HepG2 (cell line): ENCODE data around the gene CLIC6. TPM values are rescaled to one million over a fixed set of nuclear protein-coding genes. Genes with fewer than 3 reads are reported as not detected.

Experiments used
- ATAC-seq: fragments of 200-7000 bp; cut with Tn5 transposase; 3 replicates; pipeline ENCODE4 v1.9.1; 2020; ENCODE audit warnings: mild to moderate bottlenecking, moderate library complexity
- BruUV-seq: library from RNA; stranded (reverse); fragments of 400-500 nt; replicated peaks from 2 replicates; lab custom pipeline; 2021; lab: Mats Ljungman, UMichigan
- CTCF ChIA-PET: fragments of 300-600 bp; formaldehyde crosslinking; extraction: SDS; loops from one replicate; lab custom pipeline; 2021; ENCODE audit warnings: low total read pairs, inconsistent platforms, low intra/inter-chr PET ratio; lab: Yijun Ruan, JAX
- POLR2A ChIA-PET: fragments of 350-600 bp; sonication (Branson Sonifier 250); formaldehyde crosslinking; loops from one replicate; lab custom pipeline; 2020; ENCODE audit warnings: antibody characterized with exemption, inconsistent platforms; lab: Yijun Ruan, JAX
- DNase-seq: peaks from one replicate; pipeline ENCODE4 v3.0.0-alpha.2; 2015; ENCODE audit warnings: low spot score
- FAIRE-seq: peaks from 3 replicates; lab custom pipeline; 2011; peaks lifted over from hg19 to GRCh38; lab: Jason Lieb, UNC
- H2AFZ ChIP-seq: one replicate; pipeline ENCODE4 v1.6.1; 2011; ENCODE audit warnings: low read length, inconsistent platforms
- H3K27ac ChIP-seq: fragments of 300-600 bp; 3 replicates; pipeline ENCODE4 v1.8.0; 2011; ENCODE audit warnings: mixed run types, mild to moderate bottlenecking, mixed read lengths, low read length, inconsistent platforms; ENCODE audit not compliant: insufficient read depth; ENCODE audit errors: extremely low read length
- H3K27me3 ChIP-seq, 2 experiments: fragments of 200-600 bp in 1 of 2; 2 replicates in 1 of 2; 3 replicates in 1 of 2; pipeline versions ENCODE4 v1.6.0 to v1.8.0; 2011; ENCODE audit warnings: low read length in 2 of 2, mild to moderate bottlenecking in 2 of 2, moderate library complexity in 2 of 2, inconsistent platforms in 1 of 2; ENCODE audit not compliant: insufficient read depth in 2 of 2, control insufficient read depth in 1 of 2
- H3K36me3 ChIP-seq, 2 experiments: fragments of 200-600 bp in 1 of 2; replicated peaks in 1 of 2; 2 replicates in 1 of 2; 3 replicates in 1 of 2; pipeline versions ENCODE4 v1.5.1 to v1.8.0; 2011; ENCODE audit warnings: low read length in 2 of 2, inconsistent platforms in 1 of 2; ENCODE audit not compliant: insufficient read depth in 2 of 2, control insufficient read depth in 1 of 2
- H3K4me1 ChIP-seq: 2 replicates; pipeline ENCODE4 v1.5.1; 2012; ENCODE audit warnings: low read length, inconsistent platforms; ENCODE audit not compliant: insufficient read depth
- H3K4me2 ChIP-seq: 2 replicates; pipeline ENCODE4 v1.6.0; 2011; ENCODE audit warnings: low read depth, low read length, inconsistent platforms
- H3K4me3 ChIP-seq, 3 experiments: fragments of 200-600 bp in 1 of 3; sonication (generic), shearing (Covaris generic) in 1 of 3; replicated peaks in 1 of 3; 2 replicates each; pipeline ENCODE4 v1.5.1; 2011 to 2016; ENCODE audit warnings: low read length in 3 of 3, inconsistent platforms in 2 of 3, low read depth in 2 of 3, mild to moderate bottlenecking in 2 of 3, control low read depth in 1 of 3, mixed read lengths in 1 of 3; ENCODE audit not compliant: insufficient read depth in 1 of 3
- H3K79me2 ChIP-seq: one replicate; pipeline ENCODE4 v1.6.1; 2011; ENCODE audit warnings: low read length, inconsistent platforms; ENCODE audit not compliant: insufficient read depth
- H3K9ac ChIP-seq: 2 replicates; pipeline ENCODE4 v1.6.0; 2011; ENCODE audit warnings: mild to moderate bottlenecking, low read depth, low read length, inconsistent platforms; ENCODE audit not compliant: insufficient read depth
- H3K9me3 ChIP-seq: 2 replicates; pipeline ENCODE4 v1.5.1; 2012; ENCODE audit warnings: mild to moderate bottlenecking, low read length
- H4K20me1 ChIP-seq: 2 replicates; pipeline ENCODE4 v1.6.0; 2011; ENCODE audit warnings: inconsistent platforms, mild to moderate bottlenecking, low read length, moderate library complexity; ENCODE audit not compliant: insufficient read depth
- BHLHE40 ChIP-seq: IDR thresholded peaks from 2 replicates; pipeline ENCODE4 v1.6.1; 2011; ENCODE audit warnings: low read length, improper control_type of control experiment
- CEBPG ChIP-seq: IDR thresholded peaks from 2 replicates; pipeline ENCODE4 v1.6.1; 2016
- CHCHD3 ChIP-seq: sonication (generic); formaldehyde crosslinking; IDR thresholded peaks from 2 replicates; pipeline ENCODE4 v1.8.0; 2022; ENCODE audit warnings: mild to moderate bottlenecking, missing genetic modification reagents, moderate library complexity
- RBFOX2 ChIP-seq: fragments of 200-400 bp; formaldehyde crosslinking; IDR thresholded peaks from 2 replicates; pipeline ENCODE4 v1.6.1; 2017; ENCODE audit warnings: low read depth, mild to moderate bottlenecking, low read length
- SOX6 ChIP-seq, 2 experiments: fragments of 450-650 bp in 1 of 2; sonication (generic) in 1 of 2; formaldehyde crosslinking in 1 of 2; IDR thresholded peaks; 2 replicates each; pipeline versions ENCODE4 v1.4.0 to v1.6.1; 2017 to 2020; ENCODE audit warnings: antibody characterized with exemption in 1 of 2, mild to moderate bottlenecking in 1 of 2, missing genetic modification reagents in 1 of 2
- THYN1 ChIP-seq: sonication (generic); formaldehyde crosslinking; IDR thresholded peaks from 2 replicates; pipeline ENCODE4 v1.8.1; 2023; ENCODE audit warnings: low read depth, mild to moderate bottlenecking, moderate library complexity, missing genetic modification reagents, borderline replicate concordance
- XRCC5 ChIP-seq: fragments of 200-400 bp; formaldehyde crosslinking; optimal IDR thresholded peaks from 2 replicates; pipeline ENCODE3; 2017; ENCODE audit warnings: mild to moderate bottlenecking, low read length
- ZBTB21 ChIP-seq: sonication (generic); formaldehyde crosslinking; IDR thresholded peaks from 2 replicates; pipeline ENCODE4 v1.4.0; 2020; ENCODE audit warnings: missing genetic modification reagents
- ZNF746 ChIP-seq: sonication (generic); formaldehyde crosslinking; IDR thresholded peaks from 2 replicates; pipeline ENCODE4 v1.8.0; 2022; ENCODE audit warnings: mild to moderate bottlenecking, missing genetic modification reagents
- ZNF776 ChIP-seq: sonication (generic); formaldehyde crosslinking; IDR thresholded peaks from 2 replicates; pipeline ENCODE4 v1.4.0; 2020; ENCODE audit warnings: mild to moderate bottlenecking, missing genetic modification reagents
- WGBS: methylation state at CpG from one replicate; pipeline ENCODE4 v1.1.6; 2017; ENCODE audit warnings: low lambda C conversion rate; 5-methylcytosine and 5-hydroxymethylcytosine counted together
- in situ Hi-C: cut with HindIII; loops from 2 replicates; pipeline ENCODE4 v1.10.0; 2017; ENCODE audit warnings: low pct_unique_long_range_greater_than_20kb; ENCODE audit not compliant: extremely low pct_ligation_motif_present
- intact Hi-C: fragments of 100-400 bp; cut with micrococcal nuclease; formaldehyde crosslinking; loops from one replicate; pipeline ENCODE4 v1.10.0; 2022; ENCODE audit not compliant: unreplicated experiment
- polyA plus RNA-seq, 8 experiments: library from polyadenylated mRNA; depleted of rRNA in 3 of 8; stranded (reverse) in 7 of 8; unstranded in 1 of 8; fragments of >200 nt; fragmentation: Illumina TruSeq in 4 of 8; extraction: Trizol in 4 of 8; gene quantifications; 2 replicates each; pipeline versions ENCODE4 v1.2.1 to v1.2.3, GENCODE V29; 2011 to 2016; ENCODE audit warnings: low read depth in 4 of 8, missing spikeins in 1 of 8, mixed read lengths in 1 of 8; ENCODE audit not compliant: insufficient read depth in 1 of 8
- total RNA-seq, 5 experiments: library from RNA; depleted of rRNA; stranded (reverse); fragments of >200 nt; fragmentation: Illumina TruSeq; extraction: Trizol; gene quantifications; 2 replicates each; pipeline ENCODE4 v1.2.3, GENCODE V29; 2016; ENCODE audit warnings: low read depth in 1 of 5
- TF ChIP-seq, protein P1 (sequence below): sonication (generic); formaldehyde crosslinking; IDR thresholded peaks from 2 replicates; pipeline ENCODE4 v1.5.1; 2020; ENCODE audit warnings: mild to moderate bottlenecking, moderate library complexity, missing genetic modification reagents

Gene CLIC6
- total and polyA plus RNA-seq, 2 of the 13 experiments (the other 11 are each of a cell fraction or from before 2014, with no cell fraction given) = not detected

- Histone ChIP-seq H3K4me3 (no peak overlapping the region), H3K4me1 (peaks cover 14% of the 10 kb centered on the region), H4K20me1 (no peaks in the 10 kb centered on the region), H3K9me3 (no peaks in the 10 kb centered on the region), H2AFZ (no peak overlapping the region), H3K27ac (no peak overlapping the region), H3K79me2 (no peaks in the 10 kb centered on the region), H3K36me3 (no peaks in the 10 kb centered on the region), H3K27me3 (peaks cover 6 to 53% of the 10 kb centered on the region in 2 experiments; a peak in 4 of 5 replicates), H3K4me2 (no peak overlapping the region), H3K9ac (no peak overlapping the region)
- ChIA-PET POLR2A (no interaction called here), CTCF (no interaction called here)
- no peak for ATAC-seq
- WGBS = 12% methylated on average over 1 of the region's 1 CpG
- no TSS peak for BruUV-seq
- in situ Hi-C loops (no loop called here), intact Hi-C loops (no loop called here)
- DNase-seq = no peak
- FAIRE-seq = no peak
- TF ChIP-seq ZNF776 = no peak
- no peak for TF ChIP-seq XRCC5
- TF ChIP-seq THYN1 = no peak
- no peak for TF ChIP-seq CHCHD3 (CRISPR knock-in tag)
- no peak for TF ChIP-seq CEBPG (CRISPR knock-in tag)
- TF ChIP-seq, protein P1, sequence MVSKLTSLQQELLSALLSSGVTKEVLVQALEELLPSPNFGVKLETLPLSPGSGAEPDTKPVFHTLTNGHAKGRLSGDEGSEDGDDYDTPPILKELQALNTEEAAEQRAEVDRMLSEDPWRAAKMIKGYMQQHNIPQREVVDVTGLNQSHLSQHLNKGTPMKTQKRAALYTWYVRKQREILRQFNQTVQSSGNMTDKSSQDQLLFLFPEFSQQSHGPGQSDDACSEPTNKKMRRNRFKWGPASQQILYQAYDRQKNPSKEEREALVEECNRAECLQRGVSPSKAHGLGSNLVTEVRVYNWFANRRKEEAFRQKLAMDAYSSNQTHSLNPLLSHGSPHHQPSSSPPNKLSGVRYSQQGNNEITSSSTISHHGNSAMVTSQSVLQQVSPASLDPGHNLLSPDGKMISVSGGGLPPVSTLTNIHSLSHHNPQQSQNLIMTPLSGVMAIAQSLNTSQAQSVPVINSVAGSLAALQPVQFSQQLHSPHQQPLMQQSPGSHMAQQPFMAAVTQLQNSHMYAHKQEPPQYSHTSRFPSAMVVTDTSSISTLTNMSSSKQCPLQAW (CRISPR knock-in tag) = no peak
- no peak for TF ChIP-seq ZNF746 (CRISPR knock-in tag)
- TF ChIP-seq BHLHE40 = no peak
- no peak for TF ChIP-seq SOX6 (IDR thresholded peaks at IDR 0.05)
- no peak for TF ChIP-seq SOX6 (CRISPR knock-in tag; IDR thresholded peaks at IDR 0.05)
- no peak for TF ChIP-seq ZBTB21 (CRISPR knock-in tag)
- TF ChIP-seq RBFOX2 = no peak
These were observed 2.7 kb downstream of the CLIC6 start for GRCh38 chr21:34671462-34671861.
